CD4-positive, alpha-beta T cell (primary cell): ENCODE results near the gene AMZ1. TPM values are rescaled to one million over a fixed set of nuclear protein-coding genes. Genes with fewer than 3 reads are reported as not detected.

Experiments used
- ATAC-seq: fragments of 200-7000 bp; cut with Tn5 transposase; one replicate; pipeline ENCODE4 v1.10.0; 2022; ENCODE audit warnings: mild to moderate bottlenecking; ENCODE audit not compliant: poor library complexity
- CTCF ChIA-PET: fragments of 350-600 bp; sonication (Branson Sonifier 250); formaldehyde crosslinking; loops from one replicate; lab custom pipeline; 2021; ENCODE audit warnings: antibody characterized with exemption, inconsistent platforms; lab: Charles Lee
- POLR2A ChIA-PET: fragments of 350-600 bp; sonication (Branson Sonifier 250); formaldehyde crosslinking; loops from one replicate; lab custom pipeline; 2021; ENCODE audit warnings: antibody characterized with exemption, inconsistent platforms; lab: Charles Lee
- DNase-seq, 14 experiments: peaks; one replicate each; pipeline ENCODE4 v3.0.0-alpha.2; 2013 to 2020; ENCODE audit warnings: mixed read lengths in 2 of 14
- H3K27ac ChIP-seq, 2 donors: one replicate each; pipeline versions ENCODE4 v1.5.1 to v1.7.0; 2013; ENCODE audit warnings: low read length in 2 of 2, low read depth in 1 of 2, mild to moderate bottlenecking in 1 of 2
- H3K27me3 ChIP-seq, 2 experiments: 1 replicate in 1 of 2; 2 replicates in 1 of 2; pipeline versions ENCODE4 v1.6.1 to v1.7.0; 2013; ENCODE audit warnings: low read length in 2 of 2, control low read depth in 1 of 2, mild to moderate bottlenecking in 1 of 2, moderate library complexity in 1 of 2; ENCODE audit not compliant: insufficient read depth in 2 of 2, control insufficient read depth in 1 of 2
- H3K36me3 ChIP-seq: one replicate; pipeline ENCODE4 v1.6.1; 2013; ENCODE audit warnings: low read length, control low read depth; ENCODE audit not compliant: insufficient read depth
- H3K4me1 ChIP-seq: one replicate; pipeline ENCODE4 v1.6.1; 2013; ENCODE audit warnings: low read length, control low read depth; ENCODE audit not compliant: insufficient read depth
- H3K4me3 ChIP-seq: one replicate; pipeline ENCODE4 v1.5.1; 2013; ENCODE audit warnings: mild to moderate bottlenecking, low read length, moderate library complexity
- H3K9me3 ChIP-seq, 2 experiments: 1 replicate in 1 of 2; 2 replicates in 1 of 2; pipeline versions ENCODE4 v1.6.1 to v1.7.0; 2013; ENCODE audit warnings: low read length in 2 of 2, mild to moderate bottlenecking in 2 of 2, control low read depth in 1 of 2, moderate library complexity in 1 of 2; ENCODE audit not compliant: control insufficient read depth in 1 of 2, insufficient read depth in 1 of 2
- H3K27ac Mint-ChIP-seq: one replicate; pipeline ENCODE4 v1.8.0; 2020; ENCODE audit warnings: mixed read lengths
- H3K27me3 Mint-ChIP-seq: one replicate; pipeline ENCODE4 v1.8.0; 2021; ENCODE audit warnings: mixed read lengths
- H3K36me3 Mint-ChIP-seq: one replicate; pipeline ENCODE4 v1.8.0; 2021; ENCODE audit warnings: low read depth, mixed read lengths
- H3K4me1 Mint-ChIP-seq: one replicate; pipeline ENCODE4 v1.8.0; 2021; ENCODE audit warnings: low read depth, mixed read lengths
- H3K4me3 Mint-ChIP-seq: one replicate; pipeline ENCODE4 v1.8.0; 2020; ENCODE audit warnings: mild to moderate bottlenecking, mixed read lengths
- H3K9me3 Mint-ChIP-seq: one replicate; pipeline ENCODE4 v1.8.0; 2020; ENCODE audit warnings: mixed read lengths
- CTCF ChIP-seq: fragments of 200-600 bp; IDR thresholded peaks from one replicate; pipeline ENCODE4 v1.8.0; 2022; ENCODE audit warnings: antibody characterized with exemption, mild to moderate bottlenecking
- intact Hi-C, 2 experiments: fragments of 100-400 bp; cut with DNase I in 1 of 2; cut with micrococcal nuclease in 1 of 2; formaldehyde crosslinking; loops; one replicate each; pipeline versions ENCODE4 v1.15.1 to v1.9.0; 2023 to 2025; cut with DNase I, micrococcal nuclease
- total RNA-seq, 174 experiments: library from RNA in 2 of 174; stranded (reverse) in 2 of 174; gene quantifications; one replicate each; pipeline ENCODE4 v1.2.3 and lab custom pipeline; 2021 to 2026

The AMZ1 gene
- total RNA-seq, 2 experiments from 2014 or later = 0.25 to 0.36 TPM

- Mint-ChIP-seq H3K4me1 (peaks cover 13% of the 10 kb centered on the region), H3K27me3 (no peaks in the 10 kb centered on the region), H3K27ac (no peak overlapping the region), H3K36me3 (no peaks in the 10 kb centered on the region), H3K4me3 (no peak overlapping the region), H3K9me3 (no peaks in the 10 kb centered on the region)
- Histone ChIP-seq H3K27me3 (no peaks in the 10 kb centered on the region), H3K27ac (no peak overlapping the region), H3K4me1 (peaks cover 17% of the 10 kb centered on the region), H3K36me3 (no peaks in the 10 kb centered on the region), H3K4me3 (no peak overlapping the region), H3K9me3 (no peaks in the 10 kb centered on the region)
- no peak for TF ChIP-seq CTCF
- ATAC-seq (no peak), DNase-seq (no peak)
- POLR2A ChIA-PET = interaction anchor here (0.5 kb wide), 1 partner anchor 1876 kb away, joined by 3 read pairs; no protein-coding TSS in a partner anchor
- intact Hi-C loops = no loop called here
- CTCF ChIA-PET = interaction anchor here (1.0 kb wide), 1 partner anchor 35 kb away, joined by 5 read pairs; no protein-coding TSS in a partner anchor
Measured at GRCh38 chr7:2705371-2706096, 17.5 kb downstream of the AMZ1 start.

GRCh38 chr7:2706685-2707126 is 18.7 kb downstream of the AMZ1 start:
- H3K27ac Mint-ChIP-seq = no peak overlapping the region
- Histone ChIP-seq H3K4me3 (no peak overlapping the region), H3K27ac (no peak overlapping the region), H3K27me3 (no peaks in the 10 kb centered on the region), H3K36me3 (no peaks in the 10 kb centered on the region), H3K9me3 (no peaks in the 10 kb centered on the region), H3K4me1 (peaks cover 29% of the 10 kb centered on the region)
- DNase-seq (no peak), ATAC-seq (no peak)
- H3K9me3 Mint-ChIP-seq = no peaks in the 10 kb centered on the region
- H3K27me3 Mint-ChIP-seq = no peaks in the 10 kb centered on the region
- ChIA-PET POLR2A (no interaction called here), CTCF (interaction anchor here (1.2 kb wide), 2 partner anchors 12 to 255 kb away, joined by 3 to 6 read pairs; no protein-coding TSS in a partner anchor)
- no peaks in the 10 kb centered on the region for H3K36me3 Mint-ChIP-seq
- intact Hi-C loops = no loop called here
- no peak overlapping the region for H3K4me3 Mint-ChIP-seq
- TF ChIP-seq CTCF = no peak
- H3K4me1 Mint-ChIP-seq = peaks cover 21% of the 10 kb centered on the region

- H3K4me1 ChIP-seq = peaks cover 35% of the 10 kb centered on the region
- H3K36me3 ChIP-seq = no peaks in the 10 kb centered on the region
- ATAC-seq (no peak), DNase-seq (no peak)
- H3K27ac Mint-ChIP-seq = no peak overlapping the region
- intact Hi-C loops = no loop called here
- no peaks in the 10 kb centered on the region for H3K36me3 Mint-ChIP-seq
- H3K9me3 Mint-ChIP-seq = no peaks in the 10 kb centered on the region
- H3K27me3 Mint-ChIP-seq = no peaks in the 10 kb centered on the region
- H3K27ac ChIP-seq = no peak overlapping the region
- no peaks in the 10 kb centered on the region for H3K9me3 ChIP-seq
- no peak for TF ChIP-seq CTCF
- ChIA-PET POLR2A (interaction anchor here (0.6 kb wide), 1 partner anchor 136 kb away, joined by 5 read pairs; no protein-coding TSS in a partner anchor), CTCF (interaction anchor here (1.2 to 4.2 kb wide), 2 partner anchors 11 to 36 kb away, joined by 6 to 47 read pairs; no protein-coding TSS in a partner anchor)
- peaks cover 21% of the 10 kb centered on the region for H3K4me1 Mint-ChIP-seq
- H3K27me3 ChIP-seq = no peaks in the 10 kb centered on the region
- no peak overlapping the region for H3K4me3 ChIP-seq
- H3K4me3 Mint-ChIP-seq = no peak overlapping the region
Measured at GRCh38 chr7:2707481-2707880, 19.5 kb downstream of the AMZ1 start.
